CD1c-positive myeloid dendritic cell (primary cell): ENCODE results near the gene ECT2L.
"Not testable (repeated sequence)": the region's sequence is repeated elsewhere in the genome, so short reads cannot be mapped to it uniquely, and the experiment has no call there.

ENCODE experiments used
- DNase-seq: peaks from one replicate; pipeline ENCODE4 v3.0.0-alpha.2; 2016; ENCODE audit errors: extremely low spot score

ECT2L gene

DNA sequence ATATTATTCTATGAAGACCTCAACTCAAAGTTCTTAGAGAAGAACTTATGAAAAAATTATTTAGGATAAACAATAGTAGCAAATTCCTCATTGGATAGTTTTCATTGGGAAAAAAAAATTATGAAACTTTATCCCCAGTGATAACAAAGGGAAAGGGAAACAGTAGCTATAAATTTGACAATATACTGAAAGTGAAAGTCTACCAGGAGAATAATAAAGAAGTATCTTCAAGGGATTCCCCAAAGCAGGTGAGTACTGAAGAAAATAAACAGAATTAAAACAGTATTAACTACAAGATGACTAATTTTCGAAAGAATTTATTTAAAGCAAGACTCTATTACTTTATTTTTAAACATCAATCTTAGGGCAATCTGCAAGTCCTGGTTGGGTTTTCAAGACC lies 135.8 kb downstream of the ECT2L start:
- no peak for DNase-seq

DNA sequence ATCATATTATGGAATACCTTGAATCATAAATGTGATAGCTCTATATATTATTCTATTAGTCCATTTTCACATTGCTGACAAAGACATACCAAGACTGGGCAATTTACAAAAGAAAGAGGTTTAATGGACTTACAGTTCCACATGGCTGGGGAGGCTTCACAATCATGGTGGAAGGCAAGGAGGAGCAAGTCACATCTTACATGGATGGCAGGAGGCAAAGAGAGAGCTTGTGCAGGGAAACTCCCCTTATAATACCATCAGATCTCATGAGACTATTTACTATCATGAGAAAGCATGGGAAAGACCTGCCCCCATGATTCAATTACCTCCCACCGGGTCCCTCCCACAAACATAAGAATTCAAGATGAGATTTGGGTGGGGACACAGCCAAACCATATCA lies 141.0 kb downstream of the ECT2L start:
- DNase-seq, result not testable (repeated sequence)

DNA sequence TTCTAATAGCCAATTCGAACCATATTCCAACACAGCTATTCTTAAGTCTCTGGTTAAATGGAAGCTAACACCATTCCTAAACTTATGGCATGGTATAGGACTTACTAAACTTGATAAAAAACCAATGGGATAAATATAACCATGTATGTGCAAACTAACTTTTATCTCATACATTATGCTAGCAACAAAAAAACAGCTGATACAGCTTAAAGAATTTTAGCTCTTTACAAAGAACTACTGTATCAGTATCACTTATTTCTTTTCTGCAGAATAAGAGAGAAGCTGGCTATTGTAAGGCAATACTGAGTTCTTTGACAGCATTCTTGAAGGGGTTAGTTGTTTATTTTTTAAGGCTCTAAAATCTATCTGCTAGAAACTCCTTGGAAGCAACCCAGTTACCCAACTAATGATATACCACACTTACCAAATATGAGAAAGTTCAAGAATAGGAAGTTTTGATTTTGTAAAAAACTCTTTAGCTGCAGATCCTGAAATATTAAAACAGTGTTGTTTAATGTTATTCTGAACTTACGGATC lies 147.3 kb downstream of the ECT2L start:
- no peak for DNase-seq

DNA sequence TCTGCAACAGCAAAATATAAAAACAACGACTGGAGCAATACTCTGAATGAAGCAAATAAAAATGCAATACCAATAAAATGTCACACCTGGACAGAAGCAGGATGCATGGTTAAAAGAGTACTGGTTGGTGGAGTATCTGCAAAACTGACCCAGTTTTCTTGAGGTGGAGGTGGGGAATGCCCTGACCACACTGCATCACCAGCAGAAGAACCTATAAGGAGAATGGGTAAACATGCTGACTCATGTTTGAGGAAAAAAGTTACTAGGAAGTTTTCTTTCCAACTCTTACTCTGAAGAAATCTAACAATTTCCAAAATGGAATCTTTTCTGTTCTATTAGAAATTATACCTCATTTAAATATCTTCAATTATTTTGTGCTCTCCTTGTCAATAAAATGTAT lies 148.5 kb downstream of the ECT2L start:
- DNase-seq, result no peak

DNA sequence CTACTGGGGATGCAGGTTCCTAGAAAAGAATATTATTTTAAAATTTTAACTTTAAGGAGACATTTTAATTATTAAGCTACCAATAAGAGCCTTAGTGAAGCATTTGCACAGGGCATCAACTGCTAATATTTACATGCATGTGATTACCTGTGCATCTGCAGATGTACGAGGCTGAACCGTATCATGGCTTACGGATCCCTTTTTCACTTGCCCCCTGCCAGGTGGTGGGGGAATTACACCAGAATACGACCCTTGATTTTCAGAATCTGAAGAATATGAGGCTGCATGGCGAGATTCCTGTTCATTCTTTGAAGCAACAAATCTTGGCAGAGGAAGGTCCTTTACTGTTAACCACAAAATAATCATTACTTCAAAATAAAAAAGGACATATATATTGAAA lies 149.5 kb downstream of the ECT2L start:
- DNase-seq, result no peak

DNA sequence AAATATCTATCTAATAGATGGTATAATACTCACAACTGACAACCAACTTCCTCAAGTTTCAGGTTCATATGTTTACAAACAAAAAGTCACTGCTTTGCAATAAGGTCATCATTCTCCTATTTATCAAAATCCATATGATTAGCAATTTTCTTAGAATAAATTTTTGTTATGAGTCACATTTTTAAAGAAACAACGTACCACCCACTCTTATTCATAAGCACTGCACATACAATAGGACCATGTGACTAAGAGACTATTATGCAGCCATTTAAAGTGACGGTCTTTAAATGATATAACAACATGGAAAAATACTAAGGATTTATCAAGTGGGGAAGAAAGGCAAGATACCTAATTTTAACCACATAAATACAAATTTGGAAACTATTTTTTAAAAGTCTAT lies 152.1 kb downstream of the ECT2L start:
- peak; percentile 39 for DNase-seq

DNA sequence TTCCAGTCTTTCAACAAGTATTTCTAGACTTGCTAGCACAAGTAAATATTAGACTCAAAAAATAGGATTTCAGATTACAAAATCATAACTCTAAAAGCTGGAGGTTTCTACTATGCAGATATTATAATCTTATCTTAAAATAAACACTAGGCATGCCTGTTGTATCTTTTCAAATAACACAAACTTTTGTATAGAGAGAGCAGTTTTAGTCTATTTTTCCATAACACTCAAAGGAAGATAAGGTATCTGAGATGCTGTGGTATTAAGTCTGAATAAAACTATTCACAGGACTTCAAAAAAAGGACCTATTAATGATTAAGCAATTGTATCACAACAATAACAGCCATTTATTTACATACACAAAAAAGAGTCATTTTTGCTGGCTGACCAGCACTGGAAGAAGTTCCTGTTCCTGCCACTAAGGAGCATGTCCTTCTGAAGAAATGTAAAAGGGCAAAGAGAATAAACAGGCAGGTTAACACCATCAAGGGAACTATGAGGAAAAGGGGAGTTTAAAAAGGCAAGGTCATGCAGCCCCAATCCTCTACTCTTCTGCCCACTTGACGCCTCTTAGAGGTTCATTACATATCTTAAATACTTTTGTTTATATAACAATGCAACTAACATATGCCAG lies 152.8 kb downstream of the ECT2L start:
- peak; percentile 38 for DNase-seq

DNA sequence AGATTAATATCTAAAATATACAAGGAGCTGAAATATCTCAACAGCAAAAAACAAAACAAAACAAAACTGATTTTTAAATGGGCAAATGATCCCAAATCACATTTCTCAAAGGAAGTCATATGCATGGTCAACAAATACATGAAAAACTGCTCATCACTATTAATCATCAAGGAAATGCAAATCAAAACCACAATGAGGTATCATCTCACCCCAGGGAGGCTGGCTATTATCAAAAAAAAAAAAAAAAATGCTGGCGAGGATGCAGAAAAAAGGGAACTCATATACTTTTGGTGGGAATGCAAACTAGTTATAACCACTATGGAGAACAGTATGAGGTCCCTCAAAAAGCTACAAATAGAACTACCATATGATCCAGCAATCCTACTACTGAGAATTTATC lies 157.6 kb downstream of the ECT2L start:
- no peak for DNase-seq
